HG03039 (cell line): ENCODE data around the gene CREG2.
"Not testable (repeated sequence)": the region's sequence is repeated elsewhere in the genome, so short reads cannot be mapped to it uniquely, and the experiment has no call there.

Experiments used
- ATAC-seq: cut with Tn5 transposase; IDR thresholded peaks from one replicate; pipeline ENCODE4 v1.9.1; 2021; ENCODE audit warnings: mild to moderate bottlenecking, moderate library complexity; ENCODE audit not compliant: unreplicated experiment

The CREG2 gene

DNA sequence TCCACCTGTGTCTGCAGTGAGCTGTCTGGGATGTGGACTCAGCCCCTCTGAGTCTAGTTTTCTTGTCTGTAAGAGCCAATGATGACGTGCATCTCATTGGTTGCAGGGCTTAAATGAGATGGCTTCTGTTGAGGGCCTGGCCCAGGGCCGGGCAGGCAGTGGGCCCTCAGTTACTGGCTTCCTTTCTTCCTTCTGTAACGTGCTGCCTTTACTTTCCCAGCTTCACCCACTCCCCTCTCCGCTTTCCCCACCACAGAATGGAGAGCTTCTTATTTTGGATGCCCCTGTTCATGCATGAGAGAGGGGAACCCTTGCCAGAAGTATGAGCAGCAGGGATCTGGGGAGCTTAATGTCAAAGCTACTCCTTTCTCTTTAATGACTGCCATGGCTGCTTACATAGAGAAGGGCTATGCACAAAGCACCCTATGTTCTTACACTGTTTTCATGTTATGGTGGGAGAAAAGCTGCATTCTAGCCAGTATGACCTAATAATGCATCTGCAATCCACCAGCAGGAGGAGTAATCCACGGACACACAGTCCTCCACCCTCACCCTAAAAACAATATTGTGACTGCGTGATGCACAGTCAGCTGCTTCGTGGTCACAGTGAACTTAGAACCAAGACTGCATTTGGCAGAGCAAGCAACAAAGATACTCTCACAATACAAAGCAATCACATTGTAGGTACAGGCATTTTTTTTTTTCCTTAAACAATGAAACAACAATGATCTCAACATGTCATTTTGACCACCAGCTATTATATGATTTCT lies 37.2 kb downstream of the CREG2 start:
- no peak for ATAC-seq

DNA sequence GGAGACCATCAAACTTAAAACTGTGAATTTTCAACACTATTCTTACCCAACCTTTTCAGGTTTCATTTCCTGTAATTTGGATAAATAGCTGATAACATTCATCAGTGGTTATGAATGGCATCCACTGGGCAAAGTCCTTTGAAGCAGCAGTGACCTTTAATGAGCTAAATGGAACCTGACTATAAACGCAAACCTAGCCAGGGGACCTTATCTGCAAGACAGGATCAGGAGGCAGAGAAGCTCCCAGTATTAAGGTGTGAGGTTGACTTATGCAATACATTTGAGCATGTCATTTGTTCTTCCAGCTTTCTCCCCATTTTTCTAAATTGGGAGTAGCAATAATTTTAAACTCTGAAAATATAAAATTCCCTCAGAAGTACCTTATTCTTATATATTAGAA lies 38.4 kb downstream of the CREG2 start:
- ATAC-seq: no peak

DNA sequence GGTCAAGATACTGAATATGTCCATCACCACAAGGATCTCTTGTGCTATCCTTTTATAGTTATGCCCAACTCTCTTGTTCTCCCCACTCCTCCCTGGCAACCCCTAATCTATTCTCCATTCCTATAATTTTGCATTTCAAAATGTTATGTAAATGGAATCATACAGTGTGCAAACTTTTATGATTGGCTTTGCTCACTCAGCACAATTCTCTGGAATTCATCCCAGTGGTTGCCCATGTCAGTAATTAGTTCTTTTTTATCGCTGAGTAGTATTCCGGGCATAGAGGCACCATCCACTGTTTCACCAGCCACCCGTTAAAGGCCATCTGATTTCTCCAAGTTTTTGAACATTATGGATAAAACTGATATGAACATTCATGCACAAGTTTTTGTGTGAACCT lies 40.4 kb downstream of the CREG2 start:
- no peak for ATAC-seq

DNA sequence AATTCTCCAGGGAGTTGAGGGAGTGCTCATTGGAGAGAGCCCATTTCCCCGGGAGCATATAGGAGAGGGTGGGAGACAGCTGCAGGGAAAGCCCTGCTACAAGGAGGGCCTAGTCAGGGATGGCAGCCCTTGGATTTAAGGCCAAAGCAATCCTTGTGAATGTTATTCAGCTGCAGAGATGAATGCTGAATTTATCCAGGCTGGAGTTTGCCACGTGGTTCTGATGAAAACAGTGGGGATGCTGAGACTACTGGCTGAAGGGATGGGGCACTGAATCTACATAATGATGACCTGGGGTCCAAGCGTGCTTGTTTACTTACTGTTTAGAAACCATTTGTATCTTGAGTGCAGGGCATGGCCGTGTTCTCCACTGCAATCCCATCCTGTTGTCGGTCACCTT lies 43.2 kb downstream of the CREG2 start:
- no peak for ATAC-seq

DNA sequence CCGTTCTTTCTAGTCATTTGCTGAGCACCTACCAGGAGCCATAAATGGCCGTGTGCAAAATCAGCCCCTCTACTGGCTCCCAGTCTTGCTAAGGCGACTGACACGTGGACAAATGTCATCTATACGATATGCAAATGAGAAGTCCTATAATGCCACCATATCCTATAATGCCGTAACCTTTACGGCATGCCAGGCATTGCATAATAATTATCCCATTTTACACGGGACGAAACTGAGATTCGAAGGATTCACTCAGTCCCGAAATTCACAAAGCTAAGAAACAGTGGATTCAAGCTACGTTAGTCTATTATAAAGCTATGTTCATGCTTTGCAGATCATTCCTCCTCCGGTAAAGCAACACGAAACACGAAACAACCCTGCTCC lies 44.7 kb downstream of the CREG2 start:
- no peak for ATAC-seq

DNA sequence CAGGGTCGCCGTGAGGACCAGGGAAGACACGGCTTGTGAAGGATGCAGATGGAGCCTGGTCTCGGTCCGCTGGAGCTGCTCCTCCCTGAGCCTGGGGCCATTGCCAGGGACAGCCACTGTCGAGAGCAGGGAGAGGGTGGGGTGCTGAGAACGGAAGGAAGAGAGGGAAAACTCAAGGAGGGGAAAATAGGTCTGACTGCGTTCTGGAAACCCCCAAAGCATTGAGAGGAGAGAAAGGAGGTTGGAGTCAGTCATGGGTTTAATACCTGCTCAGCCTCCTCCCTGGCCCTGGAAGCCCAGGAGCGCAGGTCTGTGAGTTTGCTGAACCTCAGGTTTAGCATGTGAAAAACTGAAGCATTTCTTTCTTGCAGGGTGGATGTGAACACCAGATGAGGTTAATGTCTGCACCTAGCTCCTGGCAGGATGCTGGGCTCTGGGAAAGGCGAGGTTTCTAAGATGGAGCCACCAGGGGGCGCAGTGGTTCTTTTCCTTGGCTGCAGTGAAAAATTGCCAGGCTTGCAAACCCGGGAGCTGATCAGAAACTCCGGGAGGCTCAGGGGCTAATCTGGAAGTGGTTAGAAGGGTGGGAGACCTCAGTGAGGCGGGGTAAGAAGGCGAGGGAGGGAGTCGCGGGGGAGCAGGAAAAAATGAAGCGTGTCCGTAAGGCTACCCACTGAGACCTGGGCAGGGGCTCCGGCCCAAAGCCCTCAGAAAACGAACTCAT lies 45.2 kb downstream of the CREG2 start:
- ATAC-seq: no peak

DNA sequence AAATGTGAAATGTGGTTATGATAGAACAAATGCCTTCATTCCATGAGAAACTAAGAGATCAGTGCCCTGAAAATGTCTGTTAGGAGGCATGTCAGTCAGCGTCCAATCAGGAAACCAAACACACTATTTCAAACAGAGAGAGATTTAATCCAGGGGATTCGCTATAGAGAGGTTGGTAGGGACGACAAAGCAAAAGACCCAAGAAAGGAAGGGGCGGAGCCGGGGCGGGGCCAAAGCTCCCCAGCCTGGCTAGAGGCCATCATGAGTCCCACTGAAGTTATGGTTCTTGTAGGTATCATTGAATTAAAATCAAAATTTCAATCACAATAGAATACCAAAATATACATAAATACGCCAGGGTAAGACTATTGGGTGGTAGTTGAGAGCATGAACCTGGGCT lies 45.9 kb downstream of the CREG2 start:
- ATAC-seq: no peak

DNA sequence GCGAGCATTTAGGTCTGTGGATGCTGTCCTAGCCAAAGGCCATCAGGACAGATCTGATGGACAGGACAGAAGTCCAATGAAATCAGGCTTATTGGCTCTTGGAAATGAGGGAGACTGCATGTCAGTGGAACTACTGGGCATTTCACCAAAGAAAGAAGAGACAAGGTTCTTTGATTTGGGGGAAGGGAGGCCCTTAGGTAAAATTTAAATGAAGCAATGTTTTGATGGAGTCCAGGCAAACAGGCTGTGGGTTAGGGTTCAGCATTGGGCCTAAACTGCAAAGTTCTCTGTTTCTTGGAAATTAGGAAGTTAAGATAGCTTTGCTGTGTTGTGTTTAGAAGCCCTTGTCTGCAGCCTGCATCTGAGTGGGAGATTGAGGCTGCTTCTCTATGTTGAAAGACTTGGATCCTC lies 47.2 kb downstream of the CREG2 start:
- no peak for ATAC-seq

DNA sequence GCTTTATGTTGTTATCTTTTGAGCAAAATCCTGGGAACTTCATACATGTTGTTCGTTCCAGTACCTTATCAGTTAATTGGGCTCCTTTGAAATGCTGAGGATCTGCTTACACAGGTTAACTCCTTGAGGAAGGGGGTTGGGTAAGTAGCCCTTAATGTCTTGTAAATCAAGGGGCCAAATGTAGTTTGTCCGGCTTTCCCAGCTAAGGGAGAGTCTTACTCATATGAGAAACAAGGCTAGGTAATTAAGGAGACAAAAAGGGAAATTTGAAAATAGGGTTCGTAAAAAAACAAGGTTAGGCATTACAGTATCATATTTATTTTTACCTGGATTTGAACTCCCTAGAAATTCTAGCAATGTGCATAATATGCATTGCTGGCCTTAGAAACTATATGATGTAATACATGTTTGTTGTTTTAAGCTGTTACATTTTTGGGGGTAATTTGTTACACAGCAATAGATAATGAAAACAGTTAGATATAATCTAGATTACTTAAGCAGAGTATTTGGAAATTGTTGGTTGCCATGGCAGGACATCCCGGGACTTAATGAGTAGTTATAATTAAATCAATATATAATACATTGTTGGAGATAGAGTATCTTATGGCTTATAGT lies 47.9 kb downstream of the CREG2 start:
- ATAC-seq: no peak

DNA sequence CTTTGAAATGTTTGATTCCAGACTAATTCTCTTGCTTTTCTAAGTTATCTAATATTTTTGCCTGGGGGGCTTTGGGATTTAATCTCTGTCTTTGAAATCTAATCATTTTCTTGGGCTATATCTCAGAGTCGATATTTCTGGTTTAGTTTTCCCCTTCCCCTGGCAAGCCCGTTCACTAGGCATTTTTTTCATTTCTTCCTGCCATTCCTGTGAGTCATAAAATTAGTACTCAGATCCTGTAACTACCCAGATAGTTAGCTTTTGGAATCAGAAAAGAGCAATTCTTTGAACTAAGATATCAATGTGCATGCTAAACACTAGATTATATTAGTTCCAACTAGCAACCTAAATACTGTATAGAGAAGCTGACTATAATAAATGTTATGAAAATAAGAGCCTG lies 49.4 kb downstream of the CREG2 start:
- no peak for ATAC-seq

DNA sequence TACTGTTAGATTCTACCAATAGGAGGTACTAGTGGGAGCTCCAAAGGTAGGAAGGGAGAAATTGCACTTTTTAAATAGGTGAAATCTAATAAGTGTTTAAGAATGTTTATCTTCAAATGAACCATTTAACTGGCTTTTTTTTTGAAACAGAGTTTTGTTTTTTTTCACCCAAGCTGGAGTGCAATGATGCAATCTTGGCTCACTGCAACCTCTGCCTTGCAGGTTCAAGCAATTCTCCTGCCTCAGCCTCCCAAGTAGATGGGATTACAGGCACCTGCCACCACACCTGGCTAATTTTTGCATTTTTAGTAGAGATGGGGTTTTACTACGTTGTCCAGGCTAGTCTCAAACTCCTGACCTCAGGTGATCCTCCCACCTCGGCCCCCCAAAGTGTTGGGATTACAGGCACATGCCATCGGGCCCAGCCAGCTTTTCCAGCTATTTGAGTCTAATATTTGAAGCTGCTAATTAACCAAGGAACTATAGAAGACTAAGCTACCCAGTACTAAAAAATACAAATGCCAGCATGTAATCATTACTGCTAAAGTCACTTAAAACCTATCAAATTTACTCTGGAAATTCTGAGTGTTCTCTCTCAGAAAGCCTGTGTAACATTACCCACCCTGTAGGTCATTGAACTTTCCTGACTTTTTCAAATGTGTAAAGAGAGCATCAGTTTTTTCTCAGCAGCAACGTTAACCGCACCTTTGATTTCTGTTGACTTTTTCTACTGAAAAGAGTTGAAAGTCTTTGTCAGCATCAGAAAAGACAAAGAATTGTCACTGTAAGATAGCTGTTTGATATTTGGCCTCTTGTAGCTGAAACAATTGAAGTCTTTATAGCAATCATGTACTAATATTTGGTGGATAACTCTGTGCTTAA lies 54.2 kb downstream of the CREG2 start:
- ATAC-seq: no peak

DNA sequence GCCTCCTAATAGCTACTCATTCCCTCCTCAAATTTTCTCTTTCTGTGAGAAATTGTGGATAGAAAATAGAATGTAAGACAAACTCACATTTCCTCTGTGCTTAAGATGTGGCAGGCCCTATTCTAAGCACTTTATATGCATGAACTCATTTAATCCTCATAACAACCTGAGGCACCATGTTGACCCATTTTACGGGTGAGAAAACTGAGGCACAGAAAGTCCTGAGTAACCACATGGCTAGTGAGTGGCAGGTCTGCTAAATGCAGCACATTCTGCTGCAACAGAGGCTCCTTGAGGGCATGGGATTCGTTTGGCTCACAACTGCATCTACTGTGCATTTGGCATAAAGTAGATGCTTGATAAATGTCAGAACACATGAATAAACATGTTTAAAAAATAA lies 56.1 kb downstream of the CREG2 start:
- ATAC-seq: no peak

DNA sequence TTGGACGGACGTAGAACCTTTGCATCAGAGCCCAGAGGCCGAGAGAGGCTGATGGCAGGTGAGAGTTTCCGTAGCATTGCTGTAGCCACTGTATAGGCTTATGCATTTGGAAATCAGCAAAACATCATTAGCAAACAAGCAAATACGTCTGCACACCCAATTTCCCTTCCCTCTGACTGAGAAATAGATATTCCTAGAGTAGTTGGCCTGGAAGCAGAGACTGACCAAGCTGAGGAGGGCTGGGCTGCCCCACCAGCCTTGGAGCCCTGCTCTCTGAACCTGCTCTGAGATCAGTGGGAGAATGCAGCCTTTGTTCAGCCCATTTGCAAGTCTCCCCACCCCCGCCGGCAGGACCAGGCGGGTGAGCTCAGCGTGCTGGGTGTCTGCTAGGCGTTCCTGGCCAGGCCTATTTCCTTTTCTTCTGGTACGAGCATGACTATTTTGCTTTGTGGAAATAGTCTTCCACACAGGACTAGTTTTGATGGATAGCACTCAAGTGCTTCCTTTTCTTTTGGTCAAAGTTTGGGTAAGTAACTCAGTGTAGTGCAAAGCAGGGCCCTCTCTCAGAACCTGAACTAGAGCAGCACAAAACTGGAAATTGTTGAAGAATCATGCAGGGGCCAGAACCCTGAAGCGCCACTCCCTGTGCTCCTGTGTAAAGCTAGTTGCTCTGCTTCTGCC lies 56.9 kb downstream of the CREG2 start:
- ATAC-seq: no peak

DNA sequence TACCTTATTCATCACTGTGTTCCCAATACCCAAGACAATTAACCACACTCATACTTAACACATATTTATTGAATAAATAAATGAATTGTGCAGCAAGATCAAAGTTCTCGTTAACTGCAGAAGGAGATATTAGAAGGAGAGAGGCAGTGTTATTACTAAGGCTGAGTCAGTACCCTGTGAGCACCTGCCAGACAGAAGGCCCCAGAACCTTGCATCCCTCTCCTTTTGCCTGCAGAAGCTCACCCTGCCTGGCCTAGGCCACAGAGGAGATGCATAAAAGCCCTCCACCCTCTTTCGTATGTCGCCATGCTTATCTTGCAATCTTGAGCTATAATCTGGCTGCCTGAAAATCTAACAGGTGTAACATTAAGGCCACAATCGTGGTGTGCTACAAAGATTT lies 58.3 kb downstream of the CREG2 start:
- ATAC-seq: no peak

DNA sequence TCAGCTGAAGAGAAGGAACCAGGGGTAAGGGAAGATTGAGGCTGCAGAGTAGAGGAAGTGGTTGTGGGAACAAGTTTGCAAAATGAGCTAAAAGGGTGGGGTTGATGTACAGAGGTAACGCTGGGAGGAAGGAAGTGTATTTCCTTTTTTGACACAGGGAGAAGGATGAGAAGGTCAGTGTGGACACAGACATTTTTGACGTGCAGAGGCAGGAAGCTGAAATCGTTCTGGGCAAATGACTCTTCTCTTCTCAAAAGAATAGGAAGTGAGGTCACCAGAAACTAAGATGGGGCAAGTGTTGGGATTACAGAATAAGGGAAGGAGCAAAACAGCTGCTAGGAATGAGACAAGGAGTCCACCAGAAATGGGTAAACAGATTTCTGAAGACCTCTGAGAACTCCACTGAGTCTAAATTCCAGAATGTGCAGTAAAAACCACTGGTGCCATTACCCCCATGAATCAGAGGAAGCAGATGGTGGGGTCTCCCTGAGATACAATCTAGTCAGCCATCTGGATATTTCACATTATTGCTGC lies 58.8 kb downstream of the CREG2 start:
- no peak for ATAC-seq

DNA sequence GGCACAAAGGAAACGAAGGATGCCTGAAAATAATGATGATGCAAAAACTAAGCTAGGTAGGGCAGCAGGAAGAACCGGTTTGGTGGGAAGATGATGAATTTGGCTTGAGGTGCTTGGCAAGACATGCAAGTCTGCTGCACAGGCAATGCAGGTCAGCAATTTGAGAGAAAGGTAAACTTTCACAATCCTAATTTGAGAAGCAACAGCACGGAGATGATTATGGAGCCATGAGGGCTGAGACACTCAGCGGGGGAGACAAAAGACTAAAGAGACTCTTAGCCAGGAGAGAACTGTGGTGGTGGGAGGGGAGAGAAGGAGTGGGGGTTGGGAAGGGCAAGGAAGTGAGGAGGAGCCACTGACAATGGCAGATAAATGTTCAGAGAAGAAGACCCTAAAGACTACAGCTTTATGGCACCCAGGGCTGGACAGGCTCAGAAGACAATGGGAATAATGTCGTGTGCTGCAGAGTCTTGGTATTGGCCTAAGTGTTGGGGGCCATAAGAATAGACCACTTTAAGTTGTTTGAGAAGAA lies 59.4 kb downstream of the CREG2 start:
- ATAC-seq: no peak

DNA sequence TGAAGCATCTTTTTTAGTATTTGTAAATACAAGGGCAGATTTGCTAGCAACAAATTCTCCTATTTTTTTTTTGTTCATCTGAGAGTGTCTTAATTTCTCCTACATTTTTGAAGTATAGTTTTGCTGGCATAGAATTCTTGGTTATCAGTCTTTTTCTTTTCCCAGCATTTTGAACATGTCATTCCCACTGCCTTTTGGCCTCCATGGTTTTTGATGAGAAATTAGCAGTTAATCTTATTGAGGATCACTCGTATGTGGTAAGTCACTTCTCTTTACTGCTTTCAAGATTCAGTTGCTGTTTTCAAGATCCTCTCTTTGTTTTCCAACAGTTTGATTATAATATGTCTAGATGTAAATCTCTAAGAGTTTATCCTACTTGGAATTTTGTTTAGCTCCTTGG lies 61.9 kb downstream of the CREG2 start:
- no peak for ATAC-seq

DNA sequence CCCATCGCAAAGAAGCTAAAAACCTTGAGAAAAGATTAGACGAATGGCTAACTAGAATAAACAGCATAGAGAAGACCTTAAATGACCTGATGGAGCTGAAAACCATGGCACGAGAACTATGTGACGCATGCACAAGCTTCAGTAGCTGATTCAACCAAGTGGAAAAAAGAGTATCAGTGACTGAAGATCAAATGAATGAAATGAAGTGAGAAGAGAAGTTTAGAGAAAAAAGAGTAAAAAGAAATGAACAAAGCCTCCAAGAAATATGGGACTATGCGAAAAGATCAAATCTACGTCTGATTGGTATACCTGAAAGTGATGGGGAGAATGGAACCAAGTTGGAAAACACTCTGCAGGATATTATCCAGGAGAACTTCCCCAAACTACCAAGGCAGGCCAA lies 70.7 kb downstream of the CREG2 start:
- not testable (repeated sequence) for ATAC-seq

DNA sequence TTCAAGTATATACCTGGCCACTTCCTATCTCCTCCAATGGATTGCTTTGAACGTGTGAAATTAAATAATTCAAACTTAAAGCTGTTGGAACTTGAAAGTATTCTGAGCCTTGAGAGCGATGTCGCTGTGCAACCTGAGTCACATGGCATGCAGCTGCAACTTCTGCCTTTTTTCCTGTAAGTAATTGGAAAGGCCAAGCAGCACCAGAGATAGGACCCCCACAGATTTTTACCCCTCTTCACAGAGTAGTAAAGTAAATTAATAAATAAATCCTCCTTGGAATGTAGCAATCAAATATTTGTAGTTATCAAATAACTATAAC lies 75.6 kb downstream of the CREG2 start:
- ATAC-seq: no peak
